HepG2 (cell line): ENCODE results near the gene STARD8.

Experiments
- CREB3 ChIP-seq: sonication (generic); formaldehyde crosslinking; IDR thresholded peaks from 2 replicates; pipeline ENCODE4 v1.5.0; 2020; ENCODE audit warnings: missing genetic modification reagents
- CTCF ChIP-seq: sonication (generic); formaldehyde crosslinking; IDR thresholded peaks from 2 replicates; pipeline ENCODE4 v1.5.0; 2020; ENCODE audit warnings: mild to moderate bottlenecking, missing genetic modification reagents, moderate library complexity
- FOXK1 ChIP-seq: sonication (generic); formaldehyde crosslinking; IDR thresholded peaks from 2 replicates; pipeline ENCODE4 v1.4.0; 2020; ENCODE audit warnings: low read depth, missing genetic modification reagents, borderline replicate concordance
- IRF2 ChIP-seq: IDR thresholded peaks from 2 replicates; pipeline ENCODE4 v1.6.1; 2018; ENCODE audit warnings: missing genetic modification reagents, missing compliant biosample characterization
- NR1H2 ChIP-seq: sonication (generic); formaldehyde crosslinking; IDR thresholded peaks from 2 replicates; pipeline ENCODE4 v1.8.1; 2022; ENCODE audit warnings: low read depth, missing genetic modification reagents, borderline replicate concordance
- POLR2G ChIP-seq: fragments of 200-400 bp; formaldehyde crosslinking; IDR thresholded peaks from 2 replicates; pipeline ENCODE4 v1.6.1; 2018; ENCODE audit warnings: mild to moderate bottlenecking, low read depth, low read length, moderate library complexity
- REST ChIP-seq, 2 experiments: IDR thresholded peaks; 2 replicates each; pipeline ENCODE4 v1.6.1; 2011 to 2012; ENCODE audit warnings: low read length in 2 of 2, borderline replicate concordance in 1 of 2, low read depth in 1 of 2, mild to moderate bottlenecking in 1 of 2, moderate library complexity in 1 of 2
- RNF2 ChIP-seq: fragments of 450-650 bp; conservative IDR thresholded peaks from 2 replicates; pipeline ENCODE4 v1.6.1; 2016; ENCODE audit warnings: low read depth
- TEAD3 ChIP-seq: optimal IDR thresholded peaks from 2 replicates; pipeline ENCODE3; 2016; ENCODE audit warnings: borderline replicate concordance
- ZC3H4 ChIP-seq: sonication (generic); formaldehyde crosslinking; IDR thresholded peaks from 2 replicates; pipeline ENCODE4 v1.4.0; 2020; ENCODE audit warnings: missing genetic modification reagents, borderline replicate concordance
- ZNF24 ChIP-seq: fragments of 450-650 bp; IDR thresholded peaks from 2 replicates; pipeline ENCODE4 v1.6.1; 2017; ENCODE audit warnings: antibody characterized with exemption, mild to moderate bottlenecking
- ZNF263 ChIP-seq: sonication (generic); formaldehyde crosslinking; IDR thresholded peaks from 2 replicates; pipeline ENCODE4 v1.4.0; 2020; ENCODE audit warnings: missing genetic modification reagents
- ZNF83 ChIP-seq: sonication (generic); formaldehyde crosslinking; IDR thresholded peaks from 2 replicates; pipeline ENCODE4 v1.4.0; 2020; ENCODE audit warnings: missing genetic modification reagents, mild to moderate bottlenecking, borderline replicate concordance
- ZNF883 ChIP-seq: sonication (generic); formaldehyde crosslinking; IDR thresholded peaks from 2 replicates; pipeline ENCODE4 v1.5.1; 2020; ENCODE audit warnings: mild to moderate bottlenecking, missing genetic modification reagents; ENCODE audit errors: not compliant biosample characterization

GRCh38 chrX:68640661-68641060, 6.8 kb upstream of the STARD8 start:
- TF ChIP-seq NR1H2 (no peak), FOXK1 (CRISPR knock-in tag) (no peak), ZNF883 (CRISPR knock-in tag) (no peak), TEAD3 (CRISPR knock-in tag) (no peak), CREB3 (CRISPR knock-in tag) (no peak), POLR2G (no peak), CTCF (no peak), ZNF24 (no peak), IRF2 (CRISPR knock-in tag) (no peak), ZNF263 (no peak), ZC3H4 (CRISPR knock-in tag) (no peak), RNF2 (no peak), REST (IDR thresholded peaks at IDR 0.05; ENCODE audit: borderline replicate concordance in 1 of 2, low read depth in 1 of 2, low read length in 2 of 2) (no peak), ZNF83 (no peak)
